HG03378 (cell line): ENCODE data around the gene DNAH1.
"Not testable (repeated sequence)": the region's sequence is repeated elsewhere in the genome, so short reads cannot be mapped to it uniquely, and the experiment has no call there.

Source experiments
- ATAC-seq: cut with Tn5 transposase; IDR thresholded peaks from one replicate; pipeline ENCODE4 v1.9.1; 2021; ENCODE audit warnings: mild to moderate bottlenecking, moderate library complexity; ENCODE audit not compliant: unreplicated experiment

Gene DNAH1

DNA sequence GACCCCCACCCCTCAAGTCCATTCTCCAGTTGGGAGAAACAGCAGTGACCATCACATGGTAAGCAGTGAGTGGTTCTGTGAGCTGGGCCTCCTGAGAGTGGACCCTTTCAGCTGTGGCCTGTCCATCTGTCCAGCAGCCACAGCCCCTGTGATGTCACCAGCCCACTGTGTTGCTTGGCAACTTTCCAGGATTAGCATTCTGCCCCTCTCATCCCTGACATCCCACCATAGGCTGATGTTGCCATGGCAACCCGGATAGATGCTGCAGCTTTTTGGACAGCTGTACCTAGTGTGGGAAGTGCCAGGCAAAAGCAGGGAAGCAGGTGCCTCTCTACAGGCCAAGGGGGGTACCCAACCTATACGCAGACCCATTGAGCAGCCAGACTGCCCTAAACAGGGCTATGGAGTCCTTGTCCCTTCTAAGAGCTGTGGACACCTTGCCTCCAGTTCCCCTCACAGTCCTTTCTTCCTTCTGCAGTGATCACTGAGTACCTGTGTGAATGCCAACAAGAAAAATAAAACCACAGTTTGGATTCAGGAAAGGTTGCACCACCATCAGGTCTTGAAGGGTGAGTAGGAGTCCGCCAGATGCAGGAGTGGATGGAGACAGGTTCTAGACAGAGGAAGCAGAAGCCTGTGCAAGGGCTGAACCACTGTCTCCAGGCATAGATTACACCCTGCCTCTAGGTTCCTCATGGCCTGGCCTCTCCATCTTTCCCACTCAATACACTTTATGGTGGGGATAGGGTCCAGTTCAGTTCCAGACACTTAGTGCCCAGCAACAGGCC is at the start of gene DNAH1:
DNAH1 (plus strand) TSS at position 343 of the 788 bp plus-strand sequence. CDS start 6,124 bp downstream, outside the sequence.
- ATAC-seq: no peak

DNA sequence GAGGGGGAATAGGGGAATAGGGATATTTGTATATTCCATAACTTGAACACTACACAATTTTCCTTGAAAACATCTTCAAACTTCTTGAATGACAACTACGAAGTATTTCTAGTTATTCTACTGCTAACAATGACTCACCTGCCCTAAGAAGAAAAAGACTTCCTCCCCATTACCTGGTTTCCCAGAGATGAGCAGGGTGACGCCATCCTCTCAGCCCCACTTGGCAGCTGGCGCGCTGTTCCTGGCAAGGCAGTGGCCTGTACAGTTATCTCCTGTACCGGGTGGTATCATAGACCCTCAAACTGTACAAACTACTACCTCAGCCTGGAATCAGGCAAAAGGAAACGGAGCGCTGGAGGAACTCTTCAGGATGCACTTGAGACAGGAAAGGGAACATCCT is 48.1 kb upstream of the DNAH1 start:
- no peak for ATAC-seq

GRCh38 chr3:52269776-52270175 is 46.3 kb upstream of the DNAH1 start:
- no peak for ATAC-seq

DNA sequence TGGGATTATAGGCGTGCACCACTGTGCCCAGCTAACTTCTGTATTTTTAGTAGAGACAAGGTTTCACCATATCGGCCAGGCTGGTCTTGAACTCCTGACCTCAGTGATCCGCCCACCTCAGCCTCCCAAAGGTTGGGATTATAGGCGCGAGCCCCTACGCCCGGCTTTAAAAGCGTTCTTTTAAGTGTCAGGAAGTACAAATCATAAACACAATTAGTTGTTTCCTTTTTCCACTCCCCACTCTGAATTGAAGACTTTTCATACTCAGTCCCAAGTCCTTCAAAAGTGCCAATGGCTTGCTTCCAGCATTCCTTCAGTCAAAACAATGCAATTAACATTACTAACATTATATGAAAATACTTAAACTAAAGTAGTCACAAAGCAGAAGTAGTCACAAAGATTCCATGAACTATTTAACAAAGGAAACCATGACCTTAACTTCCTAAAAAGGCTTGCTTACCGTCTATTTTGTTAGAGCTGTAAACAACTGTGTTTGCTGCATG is 45.8 kb upstream of the DNAH1 start:
- ATAC-seq: no peak

DNA sequence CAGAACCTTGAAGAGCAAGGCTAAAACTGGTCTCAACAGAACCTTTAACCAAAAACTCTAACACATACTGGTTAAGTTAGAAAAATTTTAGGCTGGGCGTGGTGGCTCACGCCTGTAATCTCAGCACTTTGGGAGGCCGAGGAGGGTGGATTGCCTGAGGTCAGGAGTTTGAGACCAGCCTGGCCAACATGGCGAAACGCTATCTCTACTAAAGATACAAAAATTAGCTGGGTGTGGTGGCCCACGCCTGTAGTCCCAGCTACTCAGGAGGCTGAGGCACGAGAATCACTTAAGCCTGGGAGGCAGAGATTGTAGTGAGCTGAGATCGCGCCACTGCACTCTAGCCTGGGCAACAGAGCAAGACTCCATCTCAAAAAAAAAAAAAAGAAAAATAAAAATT is 43.9 kb upstream of the DNAH1 start:
- ATAC-seq: not testable (repeated sequence)

- no peak for ATAC-seq
Measured at GRCh38 chr3:52272831-52273230, 43.3 kb upstream of the DNAH1 start.

DNA sequence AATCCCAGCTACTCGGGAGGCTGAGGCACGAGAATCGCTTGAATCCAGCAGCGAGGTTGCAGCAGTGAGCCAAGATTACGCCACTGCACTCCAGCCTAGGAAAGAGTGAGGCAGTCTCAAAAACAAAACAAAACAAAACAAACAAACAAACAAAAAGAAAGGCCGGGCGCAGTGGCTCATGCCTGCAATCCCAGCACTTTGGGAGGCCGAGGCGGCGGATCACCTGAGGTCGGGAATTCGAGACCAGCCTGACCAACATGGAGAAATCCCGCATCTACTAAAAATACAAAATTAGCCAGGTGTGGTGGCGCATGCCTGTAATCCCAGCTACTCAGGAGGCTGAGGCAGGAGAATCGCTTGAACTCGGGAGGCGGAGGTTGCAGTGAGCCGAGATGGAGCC is 41.3 kb upstream of the DNAH1 start:
- not testable (repeated sequence) for ATAC-seq

- ATAC-seq: peak; percentile 17
Measured at GRCh38 chr3:52277071-52277964, 38.8 kb upstream of the DNAH1 start.

DNA sequence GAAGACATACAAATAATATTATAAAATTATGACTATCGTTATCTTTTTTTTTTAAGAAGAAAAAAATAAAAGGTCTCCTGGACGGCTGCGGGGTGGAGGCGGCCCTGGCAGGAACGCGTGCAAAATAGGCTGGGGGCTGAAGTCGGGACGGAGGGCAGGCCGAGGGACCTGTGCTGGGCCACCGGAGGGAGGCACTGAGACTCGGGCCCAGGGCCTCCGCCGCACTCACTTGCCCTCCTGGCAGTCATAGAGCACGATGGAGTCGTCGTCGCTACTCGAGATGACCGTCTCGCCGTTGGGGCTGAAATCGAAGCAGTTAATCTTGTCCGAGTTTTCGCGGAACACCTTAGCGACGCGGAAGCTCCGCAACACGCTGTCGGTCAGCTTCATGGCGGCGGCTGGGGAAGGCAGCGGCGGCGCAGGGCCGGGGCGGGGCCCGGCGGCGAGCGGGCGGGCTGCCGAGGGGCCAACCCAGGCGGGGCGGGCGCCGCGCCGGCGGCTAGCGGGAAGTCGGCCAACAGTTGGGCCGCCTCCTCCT is 38.1 kb upstream of the DNAH1 start:
- ATAC-seq: peak; percentile 48

- ATAC-seq: peak; percentile 58
Measured at GRCh38 chr3:52278510-52279069, 37.5 kb upstream of the DNAH1 start, which contains the start of gene WDR82. TSS of gene WDR82 (minus strand) at chr3:52278649. CDS start at chr3:52278361, 288 bp downstream.

DNA sequence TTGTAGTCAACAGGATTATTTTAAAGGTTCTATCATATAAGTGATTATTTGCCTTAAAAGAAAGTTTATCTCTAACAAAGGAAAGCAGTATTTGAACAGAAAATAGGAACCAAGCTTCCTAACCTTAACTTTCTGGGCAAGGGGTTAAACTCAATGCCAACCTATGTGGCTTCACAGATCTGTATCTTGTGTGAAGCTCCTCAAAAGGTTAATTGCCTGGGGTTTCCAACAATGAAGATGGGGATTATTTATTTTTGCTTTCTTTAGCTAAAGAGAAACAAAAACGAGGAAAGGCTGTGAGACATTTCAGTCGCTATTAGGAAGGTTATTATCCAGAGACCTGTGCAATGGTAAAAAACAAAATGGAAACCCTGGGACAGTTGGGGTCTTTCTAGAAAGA is 36.5 kb upstream of the DNAH1 start:
- ATAC-seq: no peak

- no peak for ATAC-seq
Measured at GRCh38 chr3:52280050-52280461, 36.1 kb upstream of the DNAH1 start.

DNA sequence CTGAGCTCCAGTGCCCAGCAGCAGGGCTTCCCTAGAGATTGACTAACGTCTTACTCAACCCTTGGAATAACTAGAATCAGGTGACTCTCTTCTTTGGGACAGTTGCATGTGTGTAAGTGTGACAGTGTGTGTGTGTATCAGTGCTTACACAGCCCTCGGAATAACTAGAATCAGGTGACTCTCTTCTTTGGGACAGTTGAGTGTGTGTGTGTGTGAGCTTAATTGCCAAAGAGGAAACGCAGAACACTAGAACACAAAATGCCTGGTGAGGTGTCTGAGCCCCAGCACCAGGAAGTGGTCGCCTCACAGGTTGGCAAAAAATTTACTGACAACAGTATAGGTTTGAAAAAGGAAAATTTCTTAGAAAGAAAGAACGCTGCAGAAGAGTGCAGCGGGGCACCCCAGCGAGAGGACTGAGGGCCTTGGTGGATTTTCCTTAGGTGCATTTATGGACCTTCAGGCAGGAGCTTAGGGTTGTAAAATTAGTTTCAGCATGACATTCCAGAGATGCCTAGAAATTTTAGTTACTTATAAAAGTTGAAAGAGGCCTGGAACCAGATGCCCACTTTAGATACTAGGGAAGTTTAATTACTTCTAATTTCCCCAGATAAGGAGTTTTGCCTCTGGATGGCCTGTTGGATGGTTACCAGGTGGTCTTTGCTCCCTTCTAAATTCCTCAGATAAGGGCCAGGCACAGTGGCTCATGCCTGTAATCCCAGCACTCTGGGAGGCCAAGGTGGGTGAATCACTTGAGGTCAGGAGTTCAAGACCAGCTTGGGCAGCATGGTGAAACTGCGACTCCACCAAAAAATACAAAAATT is 33.9 kb upstream of the DNAH1 start:
- ATAC-seq: no peak

- ATAC-seq: no peak
Measured at GRCh38 chr3:52283306-52283705, 32.8 kb upstream of the DNAH1 start.

GRCh38 chr3:52284051-52284450 is 32.1 kb upstream of the DNAH1 start:
- ATAC-seq: not testable (repeated sequence)

DNA sequence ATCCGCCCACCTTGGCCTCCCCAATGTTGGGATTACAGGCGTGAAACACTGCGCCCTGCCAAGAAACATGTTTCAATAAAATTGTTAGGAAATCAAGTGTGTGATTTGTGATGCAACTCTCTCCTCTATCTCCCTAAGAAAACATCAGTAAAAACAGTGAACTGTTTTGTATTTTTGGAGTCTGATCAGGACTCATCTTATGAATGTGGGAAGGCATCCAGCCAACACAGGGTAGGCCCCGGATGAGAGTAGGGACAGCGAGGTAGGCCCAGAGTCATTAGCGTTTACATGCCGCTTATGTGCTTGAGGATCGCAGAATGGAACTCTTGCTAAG is 29.4 kb upstream of the DNAH1 start:
- no peak for ATAC-seq

DNA sequence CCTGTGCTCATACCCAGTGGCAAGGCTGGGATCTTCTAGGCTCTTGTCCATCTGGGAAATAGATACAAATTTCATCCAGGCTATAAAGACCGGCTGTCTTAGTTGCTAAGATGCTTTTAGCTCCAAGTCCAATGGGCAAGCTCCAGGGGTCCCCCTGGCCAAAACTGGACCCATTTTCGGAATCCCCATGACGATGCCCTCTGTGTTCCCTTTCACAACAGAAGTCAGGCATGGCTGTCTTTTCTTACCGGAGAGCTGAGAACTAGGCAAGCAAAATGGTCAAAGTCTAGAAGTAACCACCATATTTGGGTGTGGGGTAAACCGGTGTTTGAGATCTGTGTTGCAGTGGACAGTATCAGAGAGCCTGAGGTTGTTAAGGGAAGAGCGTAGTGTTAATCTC is 27.4 kb upstream of the DNAH1 start:
- no peak for ATAC-seq

DNA sequence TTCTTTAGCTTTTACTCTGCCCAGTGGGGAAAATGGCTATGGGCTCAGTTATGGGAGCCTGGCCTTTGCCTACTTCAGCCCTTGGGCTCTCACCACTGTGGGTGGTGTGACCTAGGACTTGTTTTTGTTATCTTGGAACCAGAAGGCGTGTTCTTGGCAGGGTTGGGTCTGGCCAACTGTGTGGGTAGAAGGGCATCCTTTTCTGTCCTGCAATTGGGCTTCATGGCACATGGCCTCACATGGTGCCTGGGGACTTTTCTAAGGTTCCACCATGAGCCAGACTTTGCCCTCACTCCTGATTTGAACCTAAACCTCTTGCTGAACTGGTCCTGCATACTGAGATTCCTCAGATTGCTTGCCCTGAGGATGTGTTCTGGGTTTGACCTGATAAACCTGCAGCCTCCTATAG is 26.8 kb upstream of the DNAH1 start:
- no peak for ATAC-seq

- ATAC-seq: no peak
Measured at GRCh38 chr3:52289747-52290595, 26.1 kb upstream of the DNAH1 start.
